HG03342 (cell line): ENCODE data around the gene OR8G1.
"Not testable (repeated sequence)": the region's sequence is repeated elsewhere in the genome, so short reads cannot be mapped to it uniquely, and the experiment has no call there.

Source experiments
- ATAC-seq: cut with Tn5 transposase; IDR thresholded peaks from one replicate; pipeline ENCODE4 v1.9.1; 2021; ENCODE audit warnings: mild to moderate bottlenecking, moderate library complexity; ENCODE audit not compliant: unreplicated experiment

Gene OR8G1

GRCh38 chr11:124233376-124233775, 7.5 kb upstream of the OR8G1 start:
- ATAC-seq = no peak

- ATAC-seq = no peak
Measured at GRCh38 chr11:124238512-124238911, 2.4 kb upstream of the OR8G1 start.

GRCh38 chr11:124249869-124250268, 9.0 kb downstream of the OR8G1 start:
- not testable (repeated sequence) for ATAC-seq

GRCh38 chr11:124256076-124256475, 15.2 kb downstream of the OR8G1 start, which contains the start of gene OR8G5:
TSS of gene OR8G5 (plus strand) at chr11:124256376. CDS start at chr11:124264932, 8,556 bp downstream.
- ATAC-seq = no peak

GRCh38 chr11:124265041-124265440, 24.1 kb downstream of the OR8G1 start:
- not testable (repeated sequence) for ATAC-seq

GRCh38 chr11:124270886-124271285, 30.0 kb downstream of the OR8G1 start:
- ATAC-seq = not testable (repeated sequence)

GRCh38 chr11:124274000-124274399, 33.1 kb downstream of the OR8G1 start:
- ATAC-seq = no peak

GRCh38 chr11:124276081-124276480, 35.2 kb downstream of the OR8G1 start:
- no peak for ATAC-seq

GRCh38 chr11:124277207-124277606, 36.3 kb downstream of the OR8G1 start:
- ATAC-seq = no peak

GRCh38 chr11:124277804-124278203, 36.9 kb downstream of the OR8G1 start:
- no peak for ATAC-seq

GRCh38 chr11:124278261-124278660, 37.4 kb downstream of the OR8G1 start:
- no peak for ATAC-seq

- ATAC-seq = no peak
Measured at GRCh38 chr11:124285610-124286344, 44.9 kb downstream of the OR8G1 start.

- no peak for ATAC-seq
Measured at GRCh38 chr11:124294687-124295086, 53.8 kb downstream of the OR8G1 start.

GRCh38 chr11:124296016-124296415, 55.1 kb downstream of the OR8G1 start:
- ATAC-seq = no peak

GRCh38 chr11:124297921-124298320, 57.0 kb downstream of the OR8G1 start:
- no peak for ATAC-seq

GRCh38 chr11:124301548-124301947, 60.7 kb downstream of the OR8G1 start:
- ATAC-seq = no peak

- ATAC-seq = no peak
Measured at GRCh38 chr11:124302347-124303125, 61.6 kb downstream of the OR8G1 start.
